ENCODE data around the gene VKORC1L1. TPM values are rescaled to one million over a fixed set of nuclear protein-coding genes. Genes with fewer than 3 reads are reported as not detected.
"Not testable (repeated sequence)": the region's sequence is repeated elsewhere in the genome, so short reads cannot be mapped to it uniquely, and the experiment has no call there.

Gene VKORC1L1
- total RNA-seq, 1 donor from 2014 or later, result 17.7 TPM

DNA sequence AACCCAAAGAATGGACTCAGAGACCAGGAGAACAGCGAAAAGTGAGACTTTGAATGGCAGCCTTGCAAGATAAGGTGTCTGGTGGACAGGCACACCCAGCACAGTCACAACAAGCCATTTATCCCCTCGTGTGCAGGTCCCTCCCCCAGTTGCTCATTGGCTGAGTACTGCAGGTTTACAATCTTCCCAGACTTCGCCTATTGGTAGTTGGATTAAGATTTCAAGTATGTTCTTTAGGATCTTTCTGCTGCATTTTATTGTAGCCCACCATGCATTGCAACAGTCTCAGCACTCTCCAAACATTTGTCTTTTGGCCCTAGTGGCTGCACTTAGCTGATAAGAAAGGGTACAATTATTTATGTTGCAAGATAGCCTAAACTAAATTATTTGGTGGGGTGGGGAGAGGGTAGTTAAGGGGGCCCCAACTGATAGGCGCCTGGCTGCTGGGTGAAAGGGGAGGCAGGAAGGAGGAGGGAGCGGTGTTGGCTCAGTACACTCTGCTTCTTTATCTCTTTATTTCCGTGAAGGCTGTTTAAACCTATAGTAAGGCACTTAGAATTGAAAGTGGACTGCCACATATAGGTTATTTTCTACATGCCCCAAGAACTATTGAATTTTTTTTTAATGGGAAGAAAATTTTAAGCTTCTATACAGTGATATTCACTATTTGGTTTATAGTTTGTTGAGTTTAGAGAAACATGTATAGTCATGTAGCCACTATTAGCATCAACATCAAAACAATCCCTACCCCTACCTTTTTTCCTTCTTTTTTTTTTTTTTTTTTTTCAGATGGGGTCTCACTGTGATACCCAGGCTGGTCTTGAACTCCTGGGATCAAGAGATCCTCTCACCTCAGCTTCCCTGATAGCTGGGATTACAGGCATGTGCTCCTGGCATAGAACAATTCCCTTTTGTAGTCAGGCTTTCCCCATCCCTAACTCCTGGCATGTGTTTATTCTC, 54.9 kb downstream of the VKORC1L1 start:
- DNase-seq (ENCODE audit: low spot score) (no peak), ATAC-seq (no peak)

DNA sequence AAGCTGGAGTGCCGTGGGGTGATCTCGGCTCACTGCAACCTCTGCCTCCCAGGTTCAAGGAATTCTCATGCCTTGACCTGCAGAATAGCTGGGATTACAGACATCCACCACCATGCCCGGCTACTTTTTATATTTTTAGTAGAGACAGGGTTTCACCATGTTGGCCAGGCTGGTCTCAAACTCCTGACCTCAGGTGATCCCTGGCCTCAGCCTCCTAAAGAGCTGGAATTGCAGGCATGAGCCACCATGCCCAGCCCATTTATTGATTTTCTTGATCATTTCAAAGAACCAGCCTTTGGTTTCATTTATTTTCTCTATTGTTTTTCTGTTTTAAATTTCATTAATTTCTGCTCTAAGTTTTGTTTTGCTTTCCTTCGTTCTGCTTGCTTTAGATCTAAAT, 58.8 kb downstream of the VKORC1L1 start:
- peak; percentile 85 for ATAC-seq
- peak; percentile 48 for DNase-seq (ENCODE audit: low spot score)

- no peak for DNase-seq (ENCODE audit: low spot score)
- no peak for ATAC-seq
Observed at GRCh38 chr7:65937296-65937695, 64.4 kb downstream of the VKORC1L1 start.

DNA sequence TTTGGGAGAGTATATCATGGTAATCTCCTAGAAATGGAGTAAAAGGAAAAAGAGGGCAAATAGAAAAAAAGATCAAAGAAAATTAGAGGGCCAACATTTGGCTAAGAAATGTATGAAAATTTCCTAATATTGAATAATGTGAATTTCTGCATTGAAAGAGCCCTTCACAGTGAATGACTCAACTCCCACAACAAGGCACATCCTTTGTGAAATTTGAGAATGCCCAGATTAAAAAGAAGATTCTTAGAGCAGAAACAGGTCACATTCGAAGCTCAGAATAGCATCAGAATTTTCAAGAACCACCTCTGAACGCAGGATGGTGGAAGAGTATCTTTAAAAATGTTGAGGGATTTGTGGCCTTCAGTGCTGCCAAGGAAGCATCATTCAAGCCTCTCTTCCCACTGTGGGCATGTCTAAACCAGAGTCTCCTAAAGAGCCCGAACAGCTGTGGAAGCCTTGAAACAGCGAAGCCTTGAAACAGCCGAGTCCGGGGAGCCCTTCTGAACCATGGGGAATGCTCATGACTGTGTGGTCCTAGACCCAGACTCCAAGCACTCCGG, 65.5 kb downstream of the VKORC1L1 start:
- no peak for ATAC-seq
- DNase-seq (ENCODE audit: low spot score), result no peak

GRCh38 chr7:65945787-65946186, 72.9 kb downstream of the VKORC1L1 start:
- peak; percentile 54 for ATAC-seq
- not testable (repeated sequence) for DNase-seq (ENCODE audit: low spot score)

DNA sequence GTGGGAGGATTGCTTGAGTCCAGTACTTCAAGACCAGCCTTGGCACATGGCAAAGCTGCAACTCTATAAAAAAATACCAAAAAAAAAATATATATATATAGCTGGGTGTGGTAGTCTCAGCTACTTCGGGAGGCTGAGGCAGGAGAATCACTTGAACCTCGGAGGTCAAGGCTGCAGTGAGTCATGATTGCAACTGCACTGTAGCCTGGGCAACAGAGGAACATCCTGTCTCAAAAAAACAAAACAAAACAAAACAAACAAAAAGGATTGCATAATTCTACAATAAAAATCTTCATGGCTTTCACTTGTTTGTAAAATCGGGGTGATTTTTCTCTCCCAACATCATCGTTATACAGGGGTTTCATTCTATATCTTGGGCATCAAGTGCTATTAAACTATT, 74.0 kb downstream of the VKORC1L1 start:
- DNase-seq (ENCODE audit: low spot score) (no peak), ATAC-seq (peak; percentile 60)

GRCh38 chr7:65951837-65952578, 79.1 kb downstream of the VKORC1L1 start:
- ATAC-seq (peak; percentile 62), DNase-seq (ENCODE audit: low spot score) (peak; percentile 69)

DNA sequence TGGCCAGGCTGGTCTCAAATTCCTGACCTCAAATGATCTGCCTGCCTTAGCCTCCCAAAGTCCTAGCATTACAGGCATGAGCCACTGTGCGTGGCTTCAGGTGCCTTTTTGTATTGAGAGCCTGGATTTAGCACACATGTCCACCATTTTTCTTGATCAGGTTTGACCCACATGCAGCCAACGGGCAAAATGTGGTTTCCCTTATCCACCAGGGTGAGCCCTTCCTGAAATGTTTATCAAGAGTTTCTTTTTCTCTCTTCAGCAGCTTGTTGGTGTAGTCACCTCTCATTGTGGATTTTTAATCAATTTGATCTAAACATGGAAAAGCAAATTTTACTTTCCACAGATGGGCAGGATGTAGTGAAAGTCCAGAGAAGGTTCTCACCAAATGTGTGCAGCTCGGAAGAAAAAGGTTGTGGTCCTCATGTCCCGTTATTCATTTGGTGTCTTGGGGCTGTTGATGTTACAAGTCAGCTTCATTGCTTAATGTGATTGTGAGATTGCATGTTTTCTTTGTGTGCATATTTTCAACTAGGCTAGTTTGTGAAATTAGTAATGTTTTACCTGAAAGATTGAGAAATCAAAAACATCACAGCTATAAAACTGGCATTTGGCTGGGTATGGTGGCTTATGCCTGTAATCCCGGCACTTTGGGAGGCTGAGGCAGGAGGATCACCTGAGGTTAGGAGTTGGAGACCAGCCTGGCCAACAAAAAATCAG, 80.3 kb downstream of the VKORC1L1 start:
- peak; percentile 33 for ATAC-seq
- no peak for DNase-seq (ENCODE audit: low spot score)

DNA sequence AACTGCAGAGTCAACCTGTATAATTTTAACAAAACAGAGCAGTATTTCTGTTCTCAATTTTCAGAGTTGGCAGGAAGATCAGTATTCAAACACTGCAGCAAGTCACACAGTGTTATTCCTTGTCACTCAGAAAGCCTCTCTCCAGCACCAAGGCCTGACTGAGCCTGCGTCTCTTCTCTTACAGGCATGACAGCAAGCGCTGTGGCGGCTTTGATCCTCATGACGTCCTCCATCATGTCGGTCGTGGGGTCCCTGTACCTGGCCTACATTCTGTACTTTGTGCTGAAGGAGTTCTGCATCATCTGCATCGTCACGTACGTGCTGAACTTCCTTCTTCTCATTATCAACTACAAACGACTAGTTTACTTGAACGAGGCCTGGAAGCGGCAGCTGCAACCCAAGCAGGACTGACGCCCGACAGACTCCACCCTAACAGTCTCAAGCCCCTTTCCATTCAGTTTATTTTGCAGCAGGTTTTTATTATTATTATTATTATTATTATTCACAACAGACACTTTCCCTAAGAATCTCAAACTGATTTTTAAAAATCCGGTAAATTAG, 81.1 kb downstream of the VKORC1L1 start:
- ATAC-seq (peak; percentile 43), DNase-seq (ENCODE audit: low spot score) (no peak)

GRCh38 chr7:65955718-65956117, 82.8 kb downstream of the VKORC1L1 start:
- peak; percentile 59 for DNase-seq (ENCODE audit: low spot score)
- ATAC-seq, result peak; percentile 75

DNA sequence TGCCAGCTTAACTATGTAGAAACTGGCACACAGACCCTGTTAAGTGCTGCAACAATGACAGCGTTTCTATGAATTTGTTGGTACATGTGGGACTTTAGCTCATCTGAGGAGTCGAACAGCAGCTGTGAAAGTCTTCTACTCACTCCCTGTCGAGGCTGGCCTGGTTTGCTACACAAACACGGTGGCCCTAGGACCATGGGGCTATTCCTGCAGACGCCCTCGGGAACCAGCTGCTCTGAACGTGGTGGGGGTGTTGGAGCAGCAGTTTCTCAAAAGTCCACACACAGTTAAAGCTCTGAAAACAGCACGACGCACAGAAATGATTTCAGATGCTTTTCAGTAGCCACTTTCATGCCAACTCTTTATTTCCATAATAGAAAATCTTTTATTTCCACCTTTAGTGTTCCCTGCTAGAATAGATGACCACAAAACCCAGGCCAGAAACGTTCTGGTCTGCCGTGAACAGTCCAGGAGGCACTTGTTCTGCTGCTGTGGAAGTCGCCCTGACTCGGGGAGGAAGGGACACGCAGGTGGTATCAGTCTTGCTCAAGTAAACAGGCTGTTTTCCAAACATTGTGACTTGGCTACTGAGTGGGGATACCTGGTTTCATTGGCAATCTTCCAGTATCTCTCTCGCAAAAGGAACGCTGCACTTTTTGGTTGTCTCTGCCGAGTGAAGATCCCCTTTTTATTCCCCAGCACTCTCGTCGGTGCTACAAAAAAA, 87.6 kb downstream of the VKORC1L1 start:
- peak; percentile 71 for ATAC-seq
- peak; percentile 83 for DNase-seq (ENCODE audit: low spot score)

- ATAC-seq (peak; percentile 86), DNase-seq (ENCODE audit: low spot score) (peak; percentile 84)
Observed at GRCh38 chr7:65962033-65962432, 89.2 kb downstream of the VKORC1L1 start.

GRCh38 chr7:65964671-65965070, 91.8 kb downstream of the VKORC1L1 start:
- DNase-seq (ENCODE audit: low spot score), result not testable (repeated sequence)

GRCh38 chr7:65966146-65966545, 93.3 kb downstream of the VKORC1L1 start:
- DNase-seq (ENCODE audit: low spot score) (no peak), ATAC-seq (no peak)

More at GRCh38 chr7:65964671-65965070, 91.8 kb downstream of the VKORC1L1 start:
- ATAC-seq, result not testable (repeated sequence)

DNA sequence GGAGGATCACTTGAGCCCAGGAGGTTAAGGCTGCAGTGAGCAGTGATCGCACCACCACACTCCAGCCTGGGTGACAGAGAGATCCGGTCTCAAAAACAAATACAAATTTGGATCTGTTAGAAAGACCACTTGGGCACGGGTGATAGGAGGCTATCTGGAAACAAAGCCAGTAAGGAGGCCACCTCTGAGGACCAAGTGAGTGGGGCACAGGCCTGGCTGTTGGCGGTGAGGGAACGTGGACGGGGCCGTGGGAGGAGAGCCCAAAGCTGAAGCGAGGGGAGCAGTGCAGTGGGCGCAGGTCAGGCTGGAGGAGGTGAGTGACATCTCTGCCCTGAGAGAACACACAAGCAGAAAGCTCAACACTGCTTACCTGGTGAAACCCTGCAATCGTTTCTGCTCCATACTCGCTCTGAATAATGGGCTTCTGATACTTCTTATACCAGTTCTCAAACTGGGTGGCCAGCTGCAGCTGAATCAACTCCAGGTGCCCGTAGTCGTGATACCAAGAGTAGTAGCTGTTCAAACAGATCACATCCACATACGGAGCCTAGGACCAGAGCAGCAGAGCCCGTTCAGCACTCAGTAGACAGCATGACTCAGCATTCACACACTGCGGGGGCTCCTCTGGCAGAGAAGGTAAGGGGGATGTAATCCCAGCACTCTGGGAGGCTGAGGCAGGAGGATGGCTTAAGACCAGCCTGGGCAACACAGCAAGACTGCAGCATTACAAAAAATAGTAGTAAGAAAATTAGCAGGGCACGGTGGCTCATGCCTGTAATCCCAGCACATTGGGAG, 94.7 kb downstream of the VKORC1L1 start:
- ATAC-seq (no peak), DNase-seq (ENCODE audit: low spot score) (no peak)

DNA sequence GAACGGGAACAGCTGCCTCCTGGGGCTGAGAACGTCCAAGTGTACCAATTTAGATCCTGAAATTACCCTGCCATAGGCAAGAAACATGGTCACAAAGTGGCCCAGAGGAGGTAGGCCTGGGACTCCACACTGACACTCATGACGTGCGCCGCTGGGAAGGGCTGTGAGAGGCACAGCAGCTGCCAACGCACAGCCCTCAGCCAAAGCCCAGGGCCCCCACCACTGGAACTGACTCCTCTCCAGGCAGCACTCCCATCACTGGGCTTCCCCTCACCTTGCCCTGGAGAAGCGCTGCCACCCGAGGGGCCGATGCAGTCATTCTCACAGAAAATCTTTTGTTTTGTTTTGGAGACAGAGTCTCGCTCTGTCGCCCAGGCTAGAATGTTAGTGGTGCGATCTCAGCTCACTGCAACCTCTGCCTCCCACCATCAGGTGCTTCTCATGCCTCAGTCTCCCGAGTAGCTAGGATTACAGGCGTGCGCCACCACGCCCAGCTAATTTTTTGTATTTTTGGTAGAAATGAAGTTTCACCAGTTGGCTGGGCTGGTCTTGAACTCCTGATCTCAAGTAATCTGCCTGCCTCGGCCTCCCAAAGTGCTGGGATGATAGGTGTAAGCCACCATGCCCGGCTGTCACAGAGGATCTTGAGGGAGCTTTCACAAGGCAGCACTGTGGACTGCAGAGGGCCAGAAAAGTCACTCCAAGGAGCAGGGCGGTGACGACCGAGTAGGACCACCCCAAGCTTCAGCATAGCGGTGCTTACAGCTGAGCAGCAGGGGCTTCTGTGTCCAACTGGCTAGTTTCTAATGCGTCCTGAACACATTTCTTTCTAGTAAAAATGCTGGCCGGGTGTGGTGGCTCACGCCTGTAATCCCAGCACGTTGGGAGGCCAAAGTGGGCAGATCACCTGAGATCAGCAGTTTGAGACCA, 95.6 kb downstream of the VKORC1L1 start:
- DNase-seq (ENCODE audit: low spot score) (no peak), ATAC-seq (no peak)

DNA sequence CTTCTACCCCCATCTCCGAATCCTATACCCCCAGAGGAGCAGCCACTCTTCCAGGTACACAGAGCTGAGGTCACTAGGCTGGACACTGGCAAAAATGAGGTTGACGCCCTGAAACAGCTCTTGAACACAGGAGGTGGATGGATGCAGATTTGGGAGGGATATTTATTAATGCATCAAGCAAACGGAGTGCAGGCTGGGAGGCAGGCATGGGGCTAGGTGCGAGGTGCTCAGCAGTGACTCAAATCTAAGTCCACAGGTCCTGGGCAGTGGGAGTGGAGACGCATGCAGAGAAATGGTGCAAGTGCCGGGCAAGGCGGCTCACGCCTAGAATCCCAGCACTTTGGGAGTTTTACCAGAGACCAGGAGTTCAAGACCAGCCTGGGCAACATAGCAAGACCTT, 98.1 kb downstream of the VKORC1L1 start:
- DNase-seq (ENCODE audit: low spot score), result peak; percentile 36

DNA sequence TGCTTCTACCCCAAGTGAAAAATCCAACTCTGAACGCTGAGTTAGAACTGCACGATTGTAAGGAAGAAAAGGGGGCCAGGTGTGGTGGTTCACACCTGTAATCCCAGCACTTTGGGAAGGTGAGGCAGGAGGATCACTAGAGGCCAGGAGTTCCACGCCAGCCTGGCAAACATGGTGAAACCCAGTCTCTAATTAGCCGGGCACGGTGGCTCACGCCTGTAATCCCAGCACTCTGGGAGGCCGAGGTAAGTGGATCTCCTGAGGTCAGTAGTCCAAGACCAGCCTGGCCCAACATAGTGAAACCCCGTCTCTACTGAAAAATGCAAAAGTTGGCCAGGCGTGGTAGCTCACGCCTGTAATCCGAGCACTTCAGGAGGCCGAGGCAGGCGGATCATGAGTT, 100.1 kb downstream of the VKORC1L1 start:
- DNase-seq (ENCODE audit: low spot score) (peak; percentile 36), ATAC-seq (no peak)

More for the DNA sequence above, 98.1 kb downstream of the VKORC1L1 start:
- no peak for ATAC-seq
